WTC11 (cell line): ENCODE data around the gene TOR4A.

Experiments used
- ATF2 ChIP-seq: sonication (generic); formaldehyde crosslinking; IDR thresholded peaks from 2 replicates; pipeline ENCODE4 v1.8.1; 2022; ENCODE audit warnings: low read depth, missing genetic modification reagents, borderline replicate concordance
- CTCF ChIP-seq: fragments of 200-600 bp; IDR thresholded peaks from 2 replicates; pipeline ENCODE4 v1.8.0; 2022; ENCODE audit warnings: antibody characterized with exemption
- FOXK1 ChIP-seq: sonication (generic); formaldehyde crosslinking; IDR thresholded peaks from 2 replicates; pipeline ENCODE4 v1.8.0; 2022; ENCODE audit warnings: mild to moderate bottlenecking, moderate library complexity, missing genetic modification reagents
- GABPB1 ChIP-seq: sonication (generic); formaldehyde crosslinking; IDR thresholded peaks from 2 replicates; pipeline ENCODE4 v1.8.1; 2023; ENCODE audit warnings: mild to moderate bottlenecking, missing genetic modification reagents
- GRHL2 ChIP-seq: fragments of 250-450 bp; sonication (Bioruptor Pico); IDR thresholded peaks from 2 replicates; pipeline ENCODE4 v1.8.0; 2022; ENCODE audit warnings: mild to moderate bottlenecking, moderate library complexity; ENCODE audit not compliant: insufficient replicate concordance, severe bottlenecking
- MAX ChIP-seq: sonication (generic); formaldehyde crosslinking; IDR thresholded peaks from 2 replicates; pipeline ENCODE4 v1.8.0; 2022; ENCODE audit warnings: mild to moderate bottlenecking, missing genetic modification reagents
- NR2C2 ChIP-seq: sonication (generic); formaldehyde crosslinking; IDR thresholded peaks from 2 replicates; pipeline ENCODE4 v1.8.0; 2022; ENCODE audit warnings: mild to moderate bottlenecking, missing genetic modification reagents
- SP1 ChIP-seq: sonication (generic); formaldehyde crosslinking; conservative IDR thresholded peaks from 2 replicates; pipeline ENCODE4 v1.8.1; 2022; ENCODE audit warnings: missing genetic modification reagents
- TCF7 ChIP-seq: sonication (generic); formaldehyde crosslinking; IDR thresholded peaks from 2 replicates; pipeline ENCODE4 v1.8.0; 2022; ENCODE audit warnings: mild to moderate bottlenecking, low read depth, missing genetic modification reagents, moderate library complexity
- TEAD1 ChIP-seq: sonication (generic); formaldehyde crosslinking; IDR thresholded peaks from 2 replicates; pipeline ENCODE4 v1.8.0; 2022; ENCODE audit warnings: mild to moderate bottlenecking, missing genetic modification reagents
- TP53 ChIP-seq: sonication (generic); formaldehyde crosslinking; IDR thresholded peaks from 2 replicates; pipeline ENCODE4 v1.8.1; 2023; ENCODE audit warnings: mild to moderate bottlenecking, missing genetic modification reagents
- ZNF317 ChIP-seq: sonication (generic); formaldehyde crosslinking; IDR thresholded peaks from 2 replicates; pipeline ENCODE4 v1.8.1; 2023; ENCODE audit warnings: low read depth, mild to moderate bottlenecking, moderate library complexity, missing genetic modification reagents, borderline replicate concordance

GRCh38 chr9:137251490-137252268 lies 25.8 kb upstream of the TOR4A start:
- TF ChIP-seq ZNF317 (CRISPR knock-in tag), result no peak
- no peak for TF ChIP-seq NR2C2 (CRISPR knock-in tag)
- TF ChIP-seq GABPB1 (CRISPR knock-in tag), result no peak
- no peak for TF ChIP-seq CTCF
- no peak for TF ChIP-seq MAX (CRISPR knock-in tag)
- TF ChIP-seq FOXK1 (CRISPR knock-in tag), result no peak
- TF ChIP-seq ATF2, result no peak
- no peak for TF ChIP-seq SP1
- TF ChIP-seq TP53 (CRISPR knock-in tag), result no peak
- TF ChIP-seq GRHL2 (CRISPR knock-in tag), result no peak
- no peak for TF ChIP-seq TCF7
- no peak for TF ChIP-seq TEAD1 (CRISPR knock-in tag)
